GM13976 (cell line): ENCODE data around the gene SESN2.

Experiments
- DNase-seq: peaks from one replicate; pipeline ENCODE4 v3.0.0; 2012; ENCODE audit warnings: low spot score
- CTCF ChIP-seq: IDR thresholded peaks from 2 replicates; pipeline ENCODE4 v1.5.1; 2012; ENCODE audit warnings: borderline replicate concordance, mild to moderate bottlenecking; ENCODE audit not compliant: insufficient read depth; ENCODE audit errors: extremely low read depth, missing control alignments, control extremely low read depth
- in situ Hi-C: fragments of 300-500 bp; cut with MboI; formaldehyde crosslinking; loops from one replicate; pipeline ENCODE4 v1.12.0; 2022; ENCODE audit warnings: low sequenced_read_pairs, mixed read lengths, inconsistent platforms; ENCODE audit not compliant: unreplicated experiment

SESN2 gene

GRCh38 chr1:28233264-28233606, 26.1 kb upstream of the SESN2 start:
- in situ Hi-C loops: no loop called here
- TF ChIP-seq CTCF: no peak
- DNase-seq: no peak

GRCh38 chr1:28235755-28236655, 23.3 kb upstream of the SESN2 start, which contains the start of gene ATP5IF1:
Gene ATP5IF1 (plus strand): TSS chr1:28236124. CDS start chr1:28236184, 60 bp downstream.
- DNase-seq: peak; percentile 98
- in situ Hi-C loops: no loop called here
- no peak for TF ChIP-seq CTCF

DNA sequence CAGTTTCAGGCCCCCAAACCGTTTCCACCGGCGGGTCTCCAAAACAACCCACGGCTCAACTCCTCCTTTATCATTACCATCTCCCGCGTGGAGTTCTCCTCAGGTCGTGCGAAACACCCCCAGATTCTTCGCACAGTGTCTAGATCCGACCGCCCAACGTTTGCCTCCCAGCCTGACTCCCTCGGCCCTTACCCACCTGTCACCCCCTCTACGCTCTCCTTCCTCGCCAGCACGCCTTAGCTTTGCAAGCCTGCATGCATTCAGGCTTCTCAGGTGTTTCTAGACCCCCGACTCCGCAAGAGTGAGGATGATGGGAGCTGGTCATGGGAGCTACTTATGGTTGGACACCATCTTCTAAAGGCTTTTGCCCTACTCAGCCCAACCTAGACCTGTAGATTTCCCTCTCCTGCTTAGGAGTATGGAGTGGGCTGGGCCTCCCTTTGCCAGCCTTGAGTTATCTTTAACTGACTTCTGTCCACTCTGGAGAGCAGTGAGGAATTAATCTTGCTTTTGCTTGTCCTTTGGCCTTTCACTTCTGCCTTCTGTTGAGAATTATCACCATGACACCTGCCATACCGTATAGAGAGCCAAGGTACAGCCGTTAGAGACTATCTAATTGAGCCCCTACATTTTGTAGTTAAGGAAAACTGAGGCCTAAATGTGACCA, 22.5 kb upstream of the SESN2 start:
- no peak for TF ChIP-seq CTCF
- in situ Hi-C loops: no loop called here
- no peak for DNase-seq

DNA sequence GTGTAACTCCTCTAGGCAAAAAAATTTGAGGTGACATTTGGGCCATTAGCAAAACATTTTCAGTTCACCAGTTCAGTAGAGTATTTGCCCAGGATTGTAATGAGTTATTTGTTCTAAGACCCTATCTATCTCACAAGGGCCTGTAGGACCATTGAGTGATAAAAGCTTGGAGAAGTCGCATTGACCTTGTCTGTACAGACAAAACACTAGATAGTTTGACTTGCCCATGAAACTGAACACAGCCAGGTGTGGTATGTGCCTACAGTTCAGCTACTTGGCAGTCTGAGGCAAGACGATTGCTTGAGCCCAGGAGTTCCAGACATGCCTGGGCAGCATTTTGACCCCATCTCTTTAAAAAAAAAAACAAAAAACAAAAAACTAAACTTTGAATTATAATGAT, 20.3 kb upstream of the SESN2 start:
- DNase-seq: no peak
- no peak for TF ChIP-seq CTCF
- in situ Hi-C loops: no loop called here

GRCh38 chr1:28240024-28240423, 19.3 kb upstream of the SESN2 start:
- no peak for TF ChIP-seq CTCF
- in situ Hi-C loops: no loop called here
- DNase-seq: no peak

GRCh38 chr1:28241638-28242241, 17.6 kb upstream of the SESN2 start:
- no peak for DNase-seq
- TF ChIP-seq CTCF: no peak
- in situ Hi-C loops: no loop called here
